HG03135 (cell line): Measurements from ENCODE around the gene ATG5.

ENCODE experiments used
- ATAC-seq: cut with Tn5 transposase; IDR thresholded peaks from one replicate; pipeline ENCODE4 v1.9.1; 2021; ENCODE audit warnings: mild to moderate bottlenecking, moderate library complexity; ENCODE audit not compliant: unreplicated experiment

Gene ATG5

GRCh38 chr6:106134906-106135634, 190.5 kb downstream of the ATG5 start:
- ATAC-seq: no peak
